Measurements from ENCODE around the gene SELP. TPM values are rescaled to one million over a fixed set of nuclear protein-coding genes. Genes with fewer than 3 reads are reported as not detected.
A peak's percentile ranks its signal among the peaks of the same experiment; 100 is the strongest.

Gene SELP
- total RNA-seq, 1 experiment from 2014 or later: not detected

DNA sequence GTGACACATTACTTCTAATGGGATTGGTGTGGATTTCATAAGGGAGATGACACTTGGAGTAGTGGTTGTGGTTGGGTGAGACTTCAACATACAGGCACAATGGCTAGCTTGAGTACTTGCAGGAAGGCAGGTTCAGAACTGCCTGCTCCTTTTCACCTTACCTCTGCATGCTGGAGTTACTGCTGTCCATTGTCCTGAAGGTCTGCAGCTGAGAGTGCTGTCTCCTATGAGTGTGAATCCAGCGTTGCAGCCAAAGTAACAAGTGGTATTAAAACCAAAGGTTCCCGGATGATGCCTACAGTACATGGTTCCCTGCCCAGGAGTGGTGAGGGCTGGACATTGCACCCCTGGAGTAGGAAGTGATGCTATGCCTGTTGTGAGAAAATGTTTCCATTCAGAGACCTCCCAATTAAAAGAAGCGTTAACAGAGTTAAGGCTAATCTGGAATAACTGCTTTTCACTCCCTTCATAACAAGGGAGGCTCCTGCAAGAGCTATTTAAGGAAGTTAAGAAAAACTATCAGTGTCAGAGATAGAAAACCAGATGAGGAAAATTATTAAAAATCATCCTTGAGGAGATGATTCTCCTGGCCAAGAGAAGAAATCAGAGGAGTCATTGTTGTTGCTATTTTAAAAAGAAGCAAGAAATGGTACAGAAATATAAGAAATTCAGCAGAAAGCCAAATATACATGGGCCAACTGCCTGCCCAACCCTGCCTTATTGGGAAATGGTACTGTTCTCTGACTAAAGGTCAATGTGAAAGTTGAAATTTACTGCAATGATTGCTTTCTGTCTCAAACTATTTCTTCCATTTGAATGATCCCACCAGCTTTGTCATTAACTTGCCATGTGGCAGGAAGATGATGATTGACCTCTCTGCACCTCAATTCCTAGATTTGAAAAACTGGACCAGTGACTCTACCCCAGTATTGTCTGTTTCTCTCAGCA is 33.9 kb downstream of the SELP start:
- DNase-seq (ENCODE audit: low read depth, low spot score): no peak
- TF ChIP-seq POLR2AphosphoS5 (IDR thresholded peaks at IDR 0.05; ENCODE audit: low read depth, low read length) (no peak), SIN3A (IDR thresholded peaks at IDR 0.05; ENCODE audit: borderline replicate concordance, insufficient read depth, low read depth, low read length) (no peak), REST (IDR thresholded peaks at IDR 0.05; ENCODE audit: insufficient read depth in 1 of 2, low read depth in 2 of 2, low read length in 1 of 2) (peak; percentile 80 to 92)
- ChIA-PET CTCF (no interaction called here), POLR2A (no interaction called here)
- BruUV-seq (replicated peaks): no TSS peak
- H3K4me3 ChIP-seq (ENCODE audit: low read depth in 2 of 2, low read length in 2 of 2): no peak overlapping the region
- ATAC-seq: no peak
- H3K27me3 ChIP-seq (ENCODE audit: control insufficient read depth, insufficient read depth, low read length): peaks cover 2% of the 10 kb centered on the region; the same call in 1 of the 2 replicates
- H3K36me3 ChIP-seq (ENCODE audit: control insufficient read depth, insufficient read depth, low read length): no peaks in the 10 kb centered on the region
- no peaks in the 10 kb centered on the region for H3K9me3 ChIP-seq (ENCODE audit: control insufficient read depth, insufficient read depth, low read depth, low read length)
- in situ Hi-C loops (cut with HindIII; ENCODE audit: low pct_unique_long_range_greater_than_20kb, low sequenced_read_pairs) (no loop called here), intact Hi-C loops (cut with micrococcal nuclease; ENCODE audit: unreplicated experiment) (loop anchor here (1.0 kb wide), 1 partner anchor 27 kb away; no protein-coding TSS in a partner anchor)
- H3K27ac ChIP-seq (ENCODE audit: low read length): no peak overlapping the region
- H3K4me1 ChIP-seq (ENCODE audit: control insufficient read depth, insufficient read depth, low read length): no peaks in the 10 kb centered on the region

DNA sequence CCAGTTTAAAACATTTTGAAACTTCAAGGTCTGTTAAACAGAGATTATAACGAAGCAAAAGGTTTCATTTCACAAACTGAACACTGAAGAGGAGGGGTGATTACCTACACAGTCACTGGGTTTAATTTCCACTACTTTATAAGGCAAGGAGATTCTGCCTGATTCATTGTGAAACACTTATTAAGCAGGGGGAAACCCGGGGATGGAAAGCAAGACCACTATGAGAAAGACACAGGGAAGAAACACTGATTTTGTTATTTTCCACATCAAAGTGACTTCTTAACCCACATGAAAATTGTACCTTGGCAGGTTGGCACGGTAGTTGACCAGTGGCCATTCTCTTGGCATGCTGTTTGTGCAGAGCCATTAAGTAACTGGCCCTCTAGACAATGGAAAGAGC is 35.5 kb downstream of the SELP start:
- intact Hi-C loops (cut with micrococcal nuclease; ENCODE audit: unreplicated experiment) (no loop called here), in situ Hi-C loops (cut with HindIII; ENCODE audit: low pct_unique_long_range_greater_than_20kb, low sequenced_read_pairs) (no loop called here)
- no peak for TF ChIP-seq REST (IDR thresholded peaks at IDR 0.05; ENCODE audit: insufficient read depth in 1 of 2, low read depth in 2 of 2, low read length in 1 of 2)
- TF ChIP-seq SIN3A (IDR thresholded peaks at IDR 0.05; ENCODE audit: borderline replicate concordance, insufficient read depth, low read depth, low read length): no peak
- no peak for TF ChIP-seq TCF7L2 (IDR thresholded peaks at IDR 0.05; ENCODE audit: low read depth, low read length)
- TF ChIP-seq, protein P1, sequence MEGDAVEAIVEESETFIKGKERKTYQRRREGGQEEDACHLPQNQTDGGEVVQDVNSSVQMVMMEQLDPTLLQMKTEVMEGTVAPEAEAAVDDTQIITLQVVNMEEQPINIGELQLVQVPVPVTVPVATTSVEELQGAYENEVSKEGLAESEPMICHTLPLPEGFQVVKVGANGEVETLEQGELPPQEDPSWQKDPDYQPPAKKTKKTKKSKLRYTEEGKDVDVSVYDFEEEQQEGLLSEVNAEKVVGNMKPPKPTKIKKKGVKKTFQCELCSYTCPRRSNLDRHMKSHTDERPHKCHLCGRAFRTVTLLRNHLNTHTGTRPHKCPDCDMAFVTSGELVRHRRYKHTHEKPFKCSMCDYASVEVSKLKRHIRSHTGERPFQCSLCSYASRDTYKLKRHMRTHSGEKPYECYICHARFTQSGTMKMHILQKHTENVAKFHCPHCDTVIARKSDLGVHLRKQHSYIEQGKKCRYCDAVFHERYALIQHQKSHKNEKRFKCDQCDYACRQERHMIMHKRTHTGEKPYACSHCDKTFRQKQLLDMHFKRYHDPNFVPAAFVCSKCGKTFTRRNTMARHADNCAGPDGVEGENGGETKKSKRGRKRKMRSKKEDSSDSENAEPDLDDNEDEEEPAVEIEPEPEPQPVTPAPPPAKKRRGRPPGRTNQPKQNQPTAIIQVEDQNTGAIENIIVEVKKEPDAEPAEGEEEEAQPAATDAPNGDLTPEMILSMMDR (IDR thresholded peaks at IDR 0.05): no peak
- no peak for TF ChIP-seq POLR2AphosphoS5 (IDR thresholded peaks at IDR 0.05; ENCODE audit: low read depth, low read length)
- Histone ChIP-seq H3K4me1 (ENCODE audit: control insufficient read depth, insufficient read depth, low read length) (no peaks in the 10 kb centered on the region), H3K9me3 (ENCODE audit: control insufficient read depth, insufficient read depth, low read depth, low read length) (no peaks in the 10 kb centered on the region), H3K36me3 (ENCODE audit: control insufficient read depth, insufficient read depth, low read length) (no peaks in the 10 kb centered on the region), H3K27me3 (ENCODE audit: control insufficient read depth, insufficient read depth, low read length) (peaks cover 2% of the 10 kb centered on the region; the same call in 1 of the 2 replicates), H3K27ac (ENCODE audit: low read length) (no peak overlapping the region), H3K4me3 (ENCODE audit: low read depth in 2 of 2, low read length in 2 of 2) (no peak overlapping the region)
- BruUV-seq (replicated peaks): no TSS peak
- ATAC-seq (no peak), DNase-seq (ENCODE audit: low read depth, low spot score) (no peak)
- ChIA-PET POLR2A (no interaction called here), CTCF (no interaction called here)

Data from Panc1 (cell line).